HepG2 (cell line): Measurements from ENCODE around the gene HYAL1. TPM values are rescaled to one million over a fixed set of nuclear protein-coding genes. Genes with fewer than 3 reads are reported as not detected.

Source experiments
- ATAC-seq: fragments of 200-7000 bp; cut with Tn5 transposase; 3 replicates; pipeline ENCODE4 v1.9.1; 2020; ENCODE audit warnings: mild to moderate bottlenecking, moderate library complexity
- BruUV-seq: library from RNA; stranded (reverse); fragments of 400-500 nt; replicated peaks from 2 replicates; lab custom pipeline; 2021; lab: Mats Ljungman, UMichigan
- CTCF ChIA-PET: fragments of 300-600 bp; formaldehyde crosslinking; extraction: SDS; loops from one replicate; lab custom pipeline; 2021; ENCODE audit warnings: low total read pairs, inconsistent platforms, low intra/inter-chr PET ratio; lab: Yijun Ruan, JAX
- POLR2A ChIA-PET: fragments of 350-600 bp; sonication (Branson Sonifier 250); formaldehyde crosslinking; loops from one replicate; lab custom pipeline; 2020; ENCODE audit warnings: antibody characterized with exemption, inconsistent platforms; lab: Yijun Ruan, JAX
- DNase-seq: peaks from one replicate; pipeline ENCODE4 v3.0.0-alpha.2; 2015; ENCODE audit warnings: low spot score
- FAIRE-seq: peaks from 3 replicates; lab custom pipeline; 2011; peaks lifted over from hg19 to GRCh38; lab: Jason Lieb, UNC
- H2AFZ ChIP-seq: one replicate; pipeline ENCODE4 v1.6.1; 2011; ENCODE audit warnings: low read length, inconsistent platforms
- H3K27ac ChIP-seq: fragments of 300-600 bp; 3 replicates; pipeline ENCODE4 v1.8.0; 2011; ENCODE audit warnings: mixed run types, mild to moderate bottlenecking, mixed read lengths, low read length, inconsistent platforms; ENCODE audit not compliant: insufficient read depth; ENCODE audit errors: extremely low read length
- H3K27me3 ChIP-seq, 2 experiments: fragments of 200-600 bp in 1 of 2; 2 replicates in 1 of 2; 3 replicates in 1 of 2; pipeline versions ENCODE4 v1.6.0 to v1.8.0; 2011; ENCODE audit warnings: low read length in 2 of 2, mild to moderate bottlenecking in 2 of 2, moderate library complexity in 2 of 2, inconsistent platforms in 1 of 2; ENCODE audit not compliant: insufficient read depth in 2 of 2, control insufficient read depth in 1 of 2
- H3K36me3 ChIP-seq, 2 experiments: fragments of 200-600 bp in 1 of 2; replicated peaks in 1 of 2; 2 replicates in 1 of 2; 3 replicates in 1 of 2; pipeline versions ENCODE4 v1.5.1 to v1.8.0; 2011; ENCODE audit warnings: low read length in 2 of 2, inconsistent platforms in 1 of 2; ENCODE audit not compliant: insufficient read depth in 2 of 2, control insufficient read depth in 1 of 2
- H3K4me1 ChIP-seq: 2 replicates; pipeline ENCODE4 v1.5.1; 2012; ENCODE audit warnings: low read length, inconsistent platforms; ENCODE audit not compliant: insufficient read depth
- H3K4me2 ChIP-seq: 2 replicates; pipeline ENCODE4 v1.6.0; 2011; ENCODE audit warnings: low read depth, low read length, inconsistent platforms
- H3K4me3 ChIP-seq, 3 experiments: fragments of 200-600 bp in 1 of 3; sonication (generic), shearing (Covaris generic) in 1 of 3; replicated peaks in 1 of 3; 2 replicates each; pipeline ENCODE4 v1.5.1; 2011 to 2016; ENCODE audit warnings: low read length in 3 of 3, inconsistent platforms in 2 of 3, low read depth in 2 of 3, mild to moderate bottlenecking in 2 of 3, control low read depth in 1 of 3, mixed read lengths in 1 of 3; ENCODE audit not compliant: insufficient read depth in 1 of 3
- H3K79me2 ChIP-seq: one replicate; pipeline ENCODE4 v1.6.1; 2011; ENCODE audit warnings: low read length, inconsistent platforms; ENCODE audit not compliant: insufficient read depth
- H3K9ac ChIP-seq: 2 replicates; pipeline ENCODE4 v1.6.0; 2011; ENCODE audit warnings: mild to moderate bottlenecking, low read depth, low read length, inconsistent platforms; ENCODE audit not compliant: insufficient read depth
- H3K9me3 ChIP-seq: 2 replicates; pipeline ENCODE4 v1.5.1; 2012; ENCODE audit warnings: mild to moderate bottlenecking, low read length
- H4K20me1 ChIP-seq: 2 replicates; pipeline ENCODE4 v1.6.0; 2011; ENCODE audit warnings: inconsistent platforms, mild to moderate bottlenecking, low read length, moderate library complexity; ENCODE audit not compliant: insufficient read depth
- CBX2 ChIP-seq, 2 experiments: fragments of 200-600 bp in 1 of 2; sonication (generic); formaldehyde crosslinking in 1 of 2; IDR thresholded peaks; 2 replicates each; pipeline versions ENCODE4 v1.7.0 to v1.8.1; 2018 to 2022; ENCODE audit warnings: low read depth in 2 of 2, low read length in 1 of 2, mild to moderate bottlenecking in 1 of 2, missing genetic modification reagents in 1 of 2
- FOXP4 ChIP-seq: sonication (generic); formaldehyde crosslinking; IDR thresholded peaks from 2 replicates; pipeline ENCODE4 v1.4.0; 2020; ENCODE audit warnings: missing genetic modification reagents
- JUND ChIP-seq: sonication (generic); formaldehyde crosslinking; IDR thresholded peaks from 2 replicates; pipeline ENCODE4 v1.8.0; 2022; ENCODE audit warnings: mild to moderate bottlenecking, missing genetic modification reagents
- NFKBIZ ChIP-seq: IDR thresholded peaks from 2 replicates; pipeline ENCODE4 v1.6.1; 2018; ENCODE audit warnings: missing genetic modification reagents, missing compliant biosample characterization
- PCBP1 ChIP-seq: fragments of 200-400 bp; formaldehyde crosslinking; IDR thresholded peaks from 2 replicates; pipeline ENCODE4 v1.6.1; 2017; ENCODE audit warnings: mild to moderate bottlenecking, low read depth, low read length, borderline replicate concordance
- SYNCRIP ChIP-seq: fragments of 200-400 bp; formaldehyde crosslinking; IDR thresholded peaks from 2 replicates; pipeline ENCODE4 v1.6.1; 2018; ENCODE audit warnings: mild to moderate bottlenecking, low read depth, low read length; ENCODE audit not compliant: insufficient read depth
- ZGPAT ChIP-seq: IDR thresholded peaks from 2 replicates; pipeline ENCODE4 v1.6.1; 2016; ENCODE audit warnings: mild to moderate bottlenecking
- ZNF225 ChIP-seq: sonication (generic); formaldehyde crosslinking; IDR thresholded peaks from 2 replicates; pipeline ENCODE4 v1.4.0; 2020; ENCODE audit warnings: mild to moderate bottlenecking, missing genetic modification reagents
- ZSCAN22 ChIP-seq: sonication (generic); formaldehyde crosslinking; IDR thresholded peaks from 2 replicates; pipeline ENCODE4 v1.4.0; 2020; ENCODE audit warnings: mild to moderate bottlenecking, missing genetic modification reagents
- WGBS: methylation state at CpG from one replicate; pipeline ENCODE4 v1.1.6; 2017; ENCODE audit warnings: low lambda C conversion rate; 5-methylcytosine and 5-hydroxymethylcytosine counted together
- in situ Hi-C: cut with HindIII; loops from 2 replicates; pipeline ENCODE4 v1.10.0; 2017; ENCODE audit warnings: low pct_unique_long_range_greater_than_20kb; ENCODE audit not compliant: extremely low pct_ligation_motif_present
- intact Hi-C: fragments of 100-400 bp; cut with micrococcal nuclease; formaldehyde crosslinking; loops from one replicate; pipeline ENCODE4 v1.10.0; 2022; ENCODE audit not compliant: unreplicated experiment
- polyA plus RNA-seq, 8 experiments: library from polyadenylated mRNA; depleted of rRNA in 3 of 8; stranded (reverse) in 7 of 8; unstranded in 1 of 8; fragments of >200 nt; fragmentation: Illumina TruSeq in 4 of 8; extraction: Trizol in 4 of 8; gene quantifications; 2 replicates each; pipeline versions ENCODE4 v1.2.1 to v1.2.3, GENCODE V29; 2011 to 2016; ENCODE audit warnings: low read depth in 4 of 8, missing spikeins in 1 of 8, mixed read lengths in 1 of 8; ENCODE audit not compliant: insufficient read depth in 1 of 8
- total RNA-seq, 5 experiments: library from RNA; depleted of rRNA; stranded (reverse); fragments of >200 nt; fragmentation: Illumina TruSeq; extraction: Trizol; gene quantifications; 2 replicates each; pipeline ENCODE4 v1.2.3, GENCODE V29; 2016; ENCODE audit warnings: low read depth in 1 of 5
- TF ChIP-seq, protein P1 (sequence below): sonication (generic); formaldehyde crosslinking; IDR thresholded peaks from 2 replicates; pipeline ENCODE4 v1.5.1; 2020; ENCODE audit warnings: mild to moderate bottlenecking, missing genetic modification reagents, moderate library complexity
- TF ChIP-seq, protein P2 (sequence below): sonication (generic); formaldehyde crosslinking; IDR thresholded peaks from 2 replicates; pipeline ENCODE4 v1.5.0; 2020; ENCODE audit warnings: missing genetic modification reagents

The HYAL1 gene
- total and polyA plus RNA-seq, 2 of the 13 experiments (the other 11 are each of a cell fraction or from before 2014, with no cell fraction given): 76.5 to 193 TPM

GRCh38 chr3:50264383-50264963 lies 38.9 kb downstream of the HYAL1 start:
- Histone ChIP-seq H3K36me3 (no peaks in the 10 kb centered on the region), H3K27ac (peak overlapping the region; percentile 96), H3K4me3 (peak overlapping the region; percentile 31 to 69 (median 46); a peak in 5 of 6 replicates), H3K9ac (peak overlapping the region; percentile 79), H3K9me3 (no peaks in the 10 kb centered on the region), H4K20me1 (no peaks in the 10 kb centered on the region), H3K79me2 (peaks cover 15% of the 10 kb centered on the region), H3K4me2 (peak overlapping the region; percentile 98), H2AFZ (no peak overlapping the region), H3K4me1 (peaks cover 91% of the 10 kb centered on the region), H3K27me3 (no peaks in the 10 kb centered on the region; a peak in 1 of 5 replicates)
- intact Hi-C loops: loop anchor here (5.0 kb wide), 1 partner anchor 38 kb away; the partner anchor contains the start of gene HYAL1
- BruUV-seq: no TSS peak
- ATAC-seq (peak; percentile 61), FAIRE-seq (peak; percentile 87), DNase-seq (peak; percentile 98)
- CTCF ChIA-PET: no interaction called here
- POLR2A ChIA-PET: interaction anchor here (0.6 to 8.0 kb wide), 26 partner anchors 7 to 114 kb away, joined by 3 to 155 read pairs (median 7); partner anchors contain the start of genes GNAI2, HYAL1, HYAL2 and HYAL3
- in situ Hi-C loops: loop anchor here (5.0 kb wide), 1 partner anchor 58 kb away; the partner anchor contains the start of gene HYAL2
- 2% methylated on average over 7 of the region's 7 CpGs for WGBS
- no peak for TF ChIP-seq SYNCRIP
- peak; percentile 48; the same call in 1 of the 2 replicates for TF ChIP-seq NFKBIZ (CRISPR knock-in tag)
- no peak for TF ChIP-seq ZSCAN22
- peak; percentile 45 for TF ChIP-seq FOXP4 (CRISPR knock-in tag)
- TF ChIP-seq JUND (CRISPR knock-in tag): peak; percentile 83
- TF ChIP-seq, protein P1, sequence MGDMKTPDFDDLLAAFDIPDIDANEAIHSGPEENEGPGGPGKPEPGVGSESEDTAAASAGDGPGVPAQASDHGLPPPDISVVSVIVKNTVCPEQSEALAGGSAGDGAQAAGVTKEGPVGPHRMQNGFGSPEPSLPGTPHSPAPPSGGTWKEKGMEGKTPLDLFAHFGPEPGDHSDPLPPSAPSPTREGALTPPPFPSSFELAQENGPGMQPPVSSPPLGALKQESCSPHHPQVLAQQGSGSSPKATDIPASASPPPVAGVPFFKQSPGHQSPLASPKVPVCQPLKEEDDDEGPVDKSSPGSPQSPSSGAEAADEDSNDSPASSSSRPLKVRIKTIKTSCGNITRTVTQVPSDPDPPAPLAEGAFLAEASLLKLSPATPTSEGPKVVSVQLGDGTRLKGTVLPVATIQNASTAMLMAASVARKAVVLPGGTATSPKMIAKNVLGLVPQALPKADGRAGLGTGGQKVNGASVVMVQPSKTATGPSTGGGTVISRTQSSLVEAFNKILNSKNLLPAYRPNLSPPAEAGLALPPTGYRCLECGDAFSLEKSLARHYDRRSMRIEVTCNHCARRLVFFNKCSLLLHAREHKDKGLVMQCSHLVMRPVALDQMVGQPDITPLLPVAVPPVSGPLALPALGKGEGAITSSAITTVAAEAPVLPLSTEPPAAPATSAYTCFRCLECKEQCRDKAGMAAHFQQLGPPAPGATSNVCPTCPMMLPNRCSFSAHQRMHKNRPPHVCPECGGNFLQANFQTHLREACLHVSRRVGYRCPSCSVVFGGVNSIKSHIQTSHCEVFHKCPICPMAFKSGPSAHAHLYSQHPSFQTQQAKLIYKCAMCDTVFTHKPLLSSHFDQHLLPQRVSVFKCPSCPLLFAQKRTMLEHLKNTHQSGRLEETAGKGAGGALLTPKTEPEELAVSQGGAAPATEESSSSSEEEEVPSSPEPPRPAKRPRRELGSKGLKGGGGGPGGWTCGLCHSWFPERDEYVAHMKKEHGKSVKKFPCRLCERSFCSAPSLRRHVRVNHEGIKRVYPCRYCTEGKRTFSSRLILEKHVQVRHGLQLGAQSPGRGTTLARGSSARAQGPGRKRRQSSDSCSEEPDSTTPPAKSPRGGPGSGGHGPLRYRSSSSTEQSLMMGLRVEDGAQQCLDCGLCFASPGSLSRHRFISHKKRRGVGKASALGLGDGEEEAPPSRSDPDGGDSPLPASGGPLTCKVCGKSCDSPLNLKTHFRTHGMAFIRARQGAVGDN (CRISPR knock-in tag): 0 out of 2 replicates have a peak, but pooled peaks have one; percentile 71
- no peak for TF ChIP-seq ZNF225 (CRISPR knock-in tag)
- TF ChIP-seq PCBP1: no peak
- TF ChIP-seq, protein P2, sequence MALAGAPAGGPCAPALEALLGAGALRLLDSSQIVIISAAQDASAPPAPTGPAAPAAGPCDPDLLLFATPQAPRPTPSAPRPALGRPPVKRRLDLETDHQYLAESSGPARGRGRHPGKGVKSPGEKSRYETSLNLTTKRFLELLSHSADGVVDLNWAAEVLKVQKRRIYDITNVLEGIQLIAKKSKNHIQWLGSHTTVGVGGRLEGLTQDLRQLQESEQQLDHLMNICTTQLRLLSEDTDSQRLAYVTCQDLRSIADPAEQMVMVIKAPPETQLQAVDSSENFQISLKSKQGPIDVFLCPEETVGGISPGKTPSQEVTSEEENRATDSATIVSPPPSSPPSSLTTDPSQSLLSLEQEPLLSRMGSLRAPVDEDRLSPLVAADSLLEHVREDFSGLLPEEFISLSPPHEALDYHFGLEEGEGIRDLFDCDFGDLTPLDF (CRISPR knock-in tag): no peak
- peak; percentile 62; the same call in 1 of the 2 replicates for TF ChIP-seq ZGPAT (CRISPR knock-in tag)
- TF ChIP-seq CBX2 (IDR thresholded peaks at IDR 0.05; ENCODE audit: low read depth, low read length): no peak
- TF ChIP-seq CBX2 (CRISPR knock-in tag; IDR thresholded peaks at IDR 0.05; ENCODE audit: low read depth): no peak
